GM19438 (cell line): ENCODE measurements around the gene GJD2.

Experiments used
- ATAC-seq: cut with Tn5 transposase; IDR thresholded peaks from one replicate; pipeline ENCODE4 v1.9.1; 2021; ENCODE audit warnings: low read depth; ENCODE audit not compliant: unreplicated experiment

Gene GJD2

DNA sequence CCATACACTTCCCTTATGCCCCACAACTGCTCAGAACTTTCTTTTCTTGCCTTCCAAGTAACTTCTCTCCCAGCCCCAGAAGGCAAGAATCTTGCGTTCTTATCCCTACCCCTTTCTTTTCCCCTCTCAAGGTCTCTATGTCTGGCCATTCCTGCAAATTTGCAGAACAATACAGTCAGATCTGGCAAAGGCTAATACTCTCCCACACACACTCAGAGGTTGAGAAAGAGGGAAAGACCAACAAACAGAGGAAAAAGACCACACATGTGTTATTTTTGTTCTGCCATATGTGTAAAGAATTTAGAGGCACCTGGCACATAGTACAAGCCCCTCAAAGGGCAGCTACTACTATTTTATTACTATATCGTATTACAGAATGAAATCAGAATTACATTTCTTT lies 25.7 kb downstream of the GJD2 start:
- no peak for ATAC-seq

DNA sequence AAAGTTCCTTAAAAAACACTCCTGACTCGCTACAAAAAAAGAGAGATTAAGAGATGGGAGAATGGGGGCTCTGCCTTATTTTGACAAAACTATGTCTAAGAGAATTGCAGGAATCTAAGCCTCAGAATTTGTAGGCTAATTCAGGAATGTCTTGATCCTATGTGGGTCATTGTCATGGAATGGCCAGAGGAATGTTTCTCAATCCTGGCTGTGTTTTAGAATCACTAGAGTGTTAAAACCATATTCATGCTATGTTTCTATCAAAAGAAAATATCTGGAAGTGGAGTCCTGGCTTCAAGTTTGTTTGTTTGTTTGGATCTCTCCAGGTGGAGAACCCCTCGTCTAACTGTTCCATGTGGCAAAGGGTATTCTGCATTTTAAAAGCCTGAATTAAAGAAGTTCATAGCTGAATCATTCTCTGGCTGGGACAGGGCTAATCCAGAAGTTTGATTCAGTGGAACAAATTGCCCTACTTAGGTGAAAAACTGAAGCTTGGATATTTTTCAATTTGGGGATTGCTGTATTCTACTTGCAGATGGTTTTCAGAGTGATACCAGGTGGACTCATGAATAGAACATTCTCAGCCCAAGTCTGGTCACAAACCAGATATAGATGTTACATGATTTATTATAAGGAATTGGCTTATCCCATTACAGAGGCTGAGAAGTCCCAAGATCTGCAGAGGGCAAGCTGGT lies 28.2 kb downstream of the GJD2 start:
- ATAC-seq: no peak

DNA sequence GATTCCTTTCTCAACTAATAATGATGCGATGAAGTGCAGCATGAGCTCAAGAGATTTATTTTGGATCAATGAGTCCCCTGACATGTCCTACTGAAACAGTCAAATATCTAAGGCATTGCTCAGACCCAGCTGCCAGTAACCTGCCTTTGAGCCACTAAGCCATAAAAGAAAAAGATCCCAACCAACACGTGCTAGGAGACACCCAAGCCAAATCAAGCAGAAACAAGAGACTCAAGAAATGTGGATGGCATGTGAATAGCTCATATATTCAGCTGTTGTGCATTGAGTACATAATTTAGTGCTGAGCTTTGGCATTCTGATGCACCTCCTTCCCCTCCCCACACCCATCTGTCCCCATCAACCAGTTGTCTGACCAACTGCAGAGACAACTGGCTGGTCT lies 29.2 kb downstream of the GJD2 start:
- no peak for ATAC-seq

DNA sequence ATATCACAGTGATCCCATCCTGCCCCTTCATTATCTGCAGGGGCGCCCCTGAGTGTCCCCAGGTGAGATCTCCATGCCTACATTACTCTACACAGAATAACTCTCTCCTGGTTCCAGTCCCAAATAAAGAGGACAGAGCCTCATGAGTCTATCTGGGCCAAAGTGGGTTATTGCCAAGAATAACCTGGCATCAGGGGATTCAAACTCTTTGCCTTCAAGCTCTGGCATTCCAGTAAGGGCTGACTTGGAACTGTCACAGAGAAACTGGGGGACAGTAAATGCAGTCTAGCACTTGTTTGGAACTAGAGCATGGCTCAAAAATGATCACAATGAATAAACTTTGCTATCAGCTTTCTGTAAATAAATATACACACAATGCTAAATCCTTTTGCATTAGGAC lies 30.3 kb downstream of the GJD2 start:
- no peak for ATAC-seq

DNA sequence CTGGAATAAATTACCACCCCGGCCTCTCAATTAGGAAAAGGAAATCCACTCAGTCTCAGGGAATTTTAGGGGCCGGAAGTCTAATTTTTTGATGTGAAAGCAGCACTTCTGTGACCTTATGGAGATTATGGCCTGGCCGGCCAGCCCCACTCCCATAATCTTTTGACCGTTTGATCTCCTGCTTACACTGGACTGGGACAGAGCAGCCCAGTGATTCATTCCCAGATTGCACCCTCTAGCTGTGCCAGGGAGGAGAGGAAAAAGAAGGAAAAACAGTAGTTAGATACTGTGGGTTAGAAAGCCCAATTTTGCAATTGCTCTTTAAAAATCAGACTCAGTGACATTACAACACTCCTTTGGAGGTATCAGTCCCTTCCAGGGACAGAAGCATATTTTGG lies 32.4 kb downstream of the GJD2 start:
- ATAC-seq: no peak

DNA sequence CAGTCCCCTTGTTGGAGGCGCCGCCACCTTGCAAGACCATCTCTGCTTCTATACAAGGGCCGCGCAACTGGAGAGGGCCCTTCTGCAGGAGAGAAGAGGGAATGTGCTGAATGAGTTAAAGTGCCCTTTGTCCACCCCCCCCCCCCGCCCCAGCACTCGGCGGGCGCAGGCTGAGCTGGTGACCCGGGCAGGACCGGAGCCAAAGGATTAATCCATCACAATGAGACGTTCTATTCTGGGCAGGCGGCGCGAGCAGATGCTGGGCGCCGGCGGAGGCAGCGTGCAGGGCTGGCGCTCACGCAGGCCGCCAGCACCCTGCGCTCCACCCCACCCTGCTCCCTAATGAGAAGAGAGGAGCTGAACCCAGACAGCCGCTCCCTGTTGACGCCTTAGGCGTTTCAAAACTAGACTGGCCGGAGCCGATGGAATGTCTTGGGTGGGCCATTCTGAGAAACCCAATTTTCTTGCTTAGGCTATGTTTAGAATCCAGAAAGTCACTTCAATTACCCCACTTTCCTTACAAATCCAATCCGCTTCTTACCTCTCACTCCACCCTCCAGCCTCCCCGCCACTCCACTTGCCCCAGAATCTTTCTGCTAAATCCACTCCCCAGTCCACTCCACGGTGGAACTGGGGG lies 32.9 kb downstream of the GJD2 start:
- no peak for ATAC-seq

DNA sequence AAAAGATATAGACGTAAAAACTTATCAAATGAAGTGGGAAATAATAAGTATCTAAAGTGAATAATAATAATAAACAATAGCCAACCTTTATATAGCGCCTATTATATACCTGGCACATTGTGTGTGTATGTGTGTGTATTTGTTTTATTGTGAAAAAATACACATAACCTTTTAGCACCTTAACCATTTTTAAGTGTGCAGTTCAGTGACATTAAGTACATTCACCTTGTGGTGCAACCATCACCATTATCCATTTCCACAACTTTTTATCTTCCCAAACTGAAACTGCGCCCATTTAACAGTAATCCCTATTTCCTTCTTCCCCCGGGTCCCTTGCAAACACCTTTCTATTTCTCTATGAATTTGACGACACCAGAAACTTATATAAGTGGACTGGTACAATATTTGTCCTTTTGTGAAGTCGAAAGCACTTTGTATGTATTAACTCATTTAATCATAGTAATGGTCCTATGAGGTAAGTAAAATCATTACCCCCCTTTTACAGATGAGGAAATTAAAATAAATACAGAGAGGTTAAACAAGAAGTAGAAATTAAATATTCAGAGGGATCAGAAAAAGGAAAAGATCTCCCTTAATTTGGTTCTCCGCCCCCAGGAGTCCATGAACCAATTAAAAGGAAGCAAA lies 33.5 kb downstream of the GJD2 start:
- no peak for ATAC-seq

DNA sequence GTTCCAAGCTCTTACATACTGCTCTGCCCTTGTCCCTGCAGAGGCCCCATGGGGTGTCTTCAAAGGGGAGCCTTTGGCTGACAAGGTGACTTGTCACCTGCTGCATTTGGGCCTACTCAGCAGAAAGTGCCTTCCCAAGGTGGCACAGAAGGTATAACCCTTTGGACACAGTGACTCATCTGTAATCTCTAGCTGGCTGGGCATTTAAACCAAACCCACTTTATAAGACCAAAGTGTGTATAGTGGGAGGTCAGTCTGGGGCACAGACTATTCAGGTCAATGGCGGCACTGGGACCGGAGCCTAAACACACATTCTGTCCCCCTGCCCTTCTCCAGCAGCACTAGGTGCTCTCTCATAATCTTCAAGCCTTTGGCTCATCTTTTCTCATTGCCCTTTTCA lies 35.1 kb downstream of the GJD2 start:
- ATAC-seq: no peak

DNA sequence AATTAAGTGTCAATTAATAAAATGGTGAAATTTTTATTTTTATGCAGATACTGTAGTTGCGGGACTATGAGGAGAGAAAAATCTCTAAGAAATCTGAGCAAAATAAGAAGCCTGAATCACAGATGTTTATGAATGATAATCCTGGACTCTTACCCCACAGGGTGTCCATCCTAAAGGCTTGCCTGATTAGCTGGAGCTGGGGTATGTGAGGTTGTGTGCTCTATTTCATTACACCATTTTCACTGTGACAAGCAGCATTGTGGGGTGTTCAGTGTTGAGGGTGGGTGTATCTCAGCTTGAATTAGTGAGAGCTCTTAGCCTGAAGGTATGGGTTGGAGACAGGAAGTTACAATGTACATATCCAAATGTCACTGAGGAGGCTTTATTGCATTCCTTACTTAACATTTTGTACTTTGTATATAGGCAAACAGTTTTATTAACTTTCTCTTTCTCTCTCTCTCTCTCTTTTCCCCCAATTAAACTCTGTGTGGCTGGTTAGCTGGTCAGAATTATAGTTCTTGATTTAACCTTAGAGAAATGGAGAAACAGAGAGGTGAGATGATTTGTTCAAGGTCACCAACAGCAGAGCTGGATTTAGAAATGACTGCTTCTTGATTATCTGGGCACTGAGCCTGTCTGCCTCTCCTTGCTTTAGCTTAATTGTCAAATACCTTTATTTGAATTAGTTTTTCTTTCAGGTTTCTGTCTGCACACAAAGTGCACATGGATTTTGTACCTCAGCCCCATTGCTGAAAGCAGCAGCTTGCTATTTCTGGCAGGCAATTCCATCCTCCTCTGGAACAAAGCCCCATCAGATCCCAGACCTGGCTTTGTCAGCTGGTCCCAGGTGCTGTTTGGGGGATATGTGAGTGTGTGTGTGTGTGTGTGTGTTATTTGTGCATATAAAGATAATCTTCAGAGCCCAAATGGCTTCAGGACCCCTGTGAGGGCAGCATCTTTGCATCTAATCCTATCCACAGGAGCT lies 35.8 kb downstream of the GJD2 start:
- no peak for ATAC-seq

DNA sequence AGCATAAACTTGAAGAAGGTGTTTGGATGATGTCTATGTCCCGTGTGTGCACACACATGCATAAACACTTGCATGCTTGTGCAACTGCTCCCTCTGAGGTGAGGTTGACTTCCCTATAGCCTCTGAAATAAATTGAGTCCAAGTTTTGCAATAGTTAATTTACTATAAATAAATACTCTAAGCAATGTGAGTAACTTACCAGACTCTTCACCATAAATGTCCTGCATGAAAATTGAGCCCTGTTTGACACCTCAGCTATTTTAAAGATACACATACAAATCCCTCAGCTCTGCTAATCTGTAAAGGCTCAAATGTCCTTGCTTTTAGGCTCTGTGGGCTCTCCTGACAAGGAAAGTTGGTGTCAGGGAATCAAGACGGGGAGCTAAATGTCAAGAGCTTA lies 37.1 kb downstream of the GJD2 start:
- ATAC-seq: no peak

DNA sequence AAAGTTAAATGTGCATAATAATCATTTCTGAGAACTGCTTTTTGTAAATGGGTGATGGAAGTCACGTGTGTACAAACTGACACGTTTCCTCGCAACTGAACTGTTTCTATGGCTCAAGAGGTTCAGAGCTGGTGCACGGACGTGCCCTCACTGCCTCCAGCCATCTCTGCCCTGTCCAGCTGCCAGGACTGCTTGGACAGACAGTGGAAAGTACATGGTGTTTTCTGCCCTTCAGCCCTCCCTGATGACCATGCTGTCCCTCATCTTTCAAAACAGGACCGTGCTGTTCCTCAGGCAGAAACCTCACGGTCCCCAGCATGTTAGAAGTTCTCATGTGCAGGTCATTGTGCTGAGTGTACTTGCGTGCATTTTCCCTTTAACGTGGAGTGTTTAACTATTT lies 38.7 kb downstream of the GJD2 start:
- no peak for ATAC-seq

DNA sequence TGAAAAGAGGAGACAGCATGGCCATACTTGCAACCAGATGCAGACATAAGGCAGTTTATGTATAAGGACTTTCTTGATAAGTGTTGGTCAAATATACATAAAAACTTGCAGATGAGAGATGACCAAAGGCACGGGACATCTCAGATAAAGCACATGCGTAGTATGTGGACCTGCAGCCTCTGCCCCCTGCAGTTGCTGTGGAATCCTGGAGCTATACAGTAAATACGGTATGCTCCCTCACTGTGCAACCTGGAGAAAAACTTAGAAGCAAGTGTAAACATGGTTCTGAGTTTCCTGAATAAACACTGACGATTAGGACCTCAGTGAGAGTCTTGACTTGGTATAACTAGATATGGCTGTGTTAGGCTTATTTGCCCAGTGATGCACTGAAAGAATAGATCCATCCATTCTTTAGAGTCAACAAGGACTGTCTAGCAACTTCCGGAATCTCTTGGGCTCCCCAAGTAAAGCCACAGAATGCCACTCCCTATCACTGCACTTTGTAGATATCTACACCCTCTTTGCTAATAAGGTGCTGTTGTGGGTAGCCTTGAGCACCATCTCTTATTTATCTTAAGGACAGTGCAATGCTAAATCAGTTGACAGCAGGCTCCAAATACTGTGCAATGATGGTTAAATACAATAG lies 40.2 kb downstream of the GJD2 start:
- ATAC-seq: no peak

DNA sequence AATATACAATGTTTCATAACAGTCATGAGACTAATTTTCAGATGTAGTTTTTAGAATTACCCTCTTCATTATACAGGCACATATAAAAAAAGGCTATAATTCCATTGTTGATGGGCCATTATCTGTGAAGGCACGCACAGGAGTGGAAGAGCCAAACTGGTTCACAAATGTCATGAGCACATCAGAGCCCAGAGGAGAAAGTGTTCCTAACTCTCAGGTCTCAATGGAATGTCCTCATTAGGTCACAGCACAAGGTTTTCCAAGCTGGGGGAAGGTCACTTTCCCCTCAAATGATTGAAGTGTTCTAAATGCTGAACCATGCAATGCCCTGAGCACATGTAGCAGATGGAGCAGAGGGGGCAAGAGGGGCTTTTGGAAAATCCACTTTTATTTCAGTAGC lies 41.2 kb downstream of the GJD2 start:
- ATAC-seq: no peak

DNA sequence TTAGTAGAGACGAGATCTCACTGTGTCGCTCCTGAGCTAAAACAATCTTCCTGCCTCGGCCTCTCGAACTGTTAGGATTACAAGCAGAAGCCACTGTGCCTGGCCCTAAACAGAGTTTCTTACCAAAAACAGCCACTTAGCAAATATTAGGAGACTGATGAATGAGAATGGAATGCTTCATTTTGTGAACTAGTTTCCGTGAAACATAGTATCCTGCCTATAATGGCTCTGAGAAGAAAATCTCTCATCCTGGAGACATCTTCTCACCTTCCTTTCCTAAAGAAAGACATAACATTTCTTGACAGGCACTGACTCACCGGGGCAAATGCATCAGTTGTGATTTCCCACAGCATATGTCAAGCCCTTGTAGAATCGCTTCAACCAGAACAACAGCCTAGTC lies 44.9 kb downstream of the GJD2 start:
- no peak for ATAC-seq

DNA sequence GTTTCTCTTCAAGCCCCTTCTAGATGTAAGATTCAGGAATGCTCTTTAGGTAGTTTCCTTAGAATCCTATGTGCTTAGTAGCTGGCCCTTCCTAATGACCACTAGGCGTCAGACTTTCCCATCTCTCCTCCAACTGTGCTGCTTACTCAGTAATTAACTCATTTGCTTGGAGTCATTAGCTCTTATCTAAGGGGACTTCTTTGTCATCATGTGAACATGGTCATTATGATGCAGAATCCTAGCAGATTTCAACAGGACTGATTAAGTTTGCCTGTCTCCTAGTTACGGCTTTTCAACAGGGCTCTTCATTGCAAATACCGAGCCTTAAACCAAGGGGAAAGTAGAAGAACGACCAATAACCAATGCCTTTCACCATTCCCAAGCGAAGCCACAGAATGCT lies 46.4 kb downstream of the GJD2 start:
- ATAC-seq: no peak

DNA sequence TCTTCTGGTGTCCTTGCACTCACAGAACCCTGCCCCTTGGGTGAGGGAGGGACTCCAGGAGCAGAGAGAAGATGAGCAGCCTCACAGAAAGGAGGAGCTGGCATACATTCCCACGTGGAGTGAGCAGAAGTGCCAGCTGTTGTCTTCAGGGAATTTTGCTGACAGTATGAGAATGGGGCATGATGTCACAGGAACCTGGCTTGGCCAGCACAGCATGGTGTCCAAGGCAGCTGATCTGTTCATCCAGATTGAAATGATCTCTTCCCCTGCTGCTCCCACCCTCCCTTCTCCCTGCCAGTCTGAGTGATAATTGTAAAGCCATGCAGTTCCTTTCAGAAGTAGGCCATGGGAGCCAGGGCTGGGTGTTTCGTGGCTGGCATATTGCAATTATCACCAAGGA lies 53.3 kb downstream of the GJD2 start:
- no peak for ATAC-seq
